ENCODE measurements around the gene CDCP1.

- TF ChIP-seq CTCF (IDR thresholded peaks at IDR 0.05; ENCODE audit: insufficient read depth, low read length, poor library complexity, severe bottlenecking) = no peak
- TF ChIP-seq EZH2phosphoT487 (conservative IDR thresholded peaks at IDR 0.05; ENCODE audit: low read length) = no peak
Observed at GRCh38 chr3:45152307-45152706, 6.1 kb upstream of the CDCP1 start.
